ENCODE measurements around the gene MTMR4. TPM values are rescaled to one million over a fixed set of nuclear protein-coding genes. Genes with fewer than 3 reads are reported as not detected.

Gene MTMR4
- total RNA-seq, 1 experiment from 2014 or later, result 79.4 TPM

DNA sequence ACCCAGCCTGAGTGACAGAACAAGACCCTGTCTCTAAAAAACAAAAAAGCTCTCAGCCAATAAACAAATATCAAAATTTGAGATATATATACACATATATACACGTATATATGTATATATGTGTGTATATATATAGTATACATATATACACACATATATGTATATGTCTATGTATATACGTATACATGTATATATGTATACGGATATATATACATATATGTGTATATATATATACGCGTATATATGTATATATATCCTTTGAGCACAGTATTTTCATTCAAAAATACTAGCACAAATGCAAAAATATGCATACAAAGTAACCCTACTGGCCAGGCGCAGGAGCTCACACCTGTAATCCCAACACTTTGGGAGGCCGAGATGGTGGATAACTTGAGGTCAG lies 13.0 kb downstream of the MTMR4 start:
- intact Hi-C loops (cut with micrococcal nuclease; ENCODE audit: unreplicated experiment), result no loop called here
- DNase-seq (ENCODE audit: low spot score), result no peak
- CTCF ChIA-PET, result no interaction called here
- H3K36me3 ChIP-seq (ENCODE audit: insufficient read depth, low read length, poor library complexity, severe bottlenecking), result peaks cover 80% of the 10 kb centered on the region
- H3K27me3 ChIP-seq (replicated peaks; ENCODE audit: insufficient read depth, low read depth, low read length, poor library complexity), result no peaks in the 10 kb centered on the region
- no peaks in the 10 kb centered on the region for H3K9me3 ChIP-seq (ENCODE audit: low read depth, low read length, poor library complexity, severe bottlenecking)
- POLR2A ChIA-PET (ENCODE audit: low non-redundant PET), result no interaction called here
- no peak overlapping the region for H3K27ac ChIP-seq (ENCODE audit: low read depth, low read length, poor library complexity, severe bottlenecking)
- TF ChIP-seq, protein P1, sequence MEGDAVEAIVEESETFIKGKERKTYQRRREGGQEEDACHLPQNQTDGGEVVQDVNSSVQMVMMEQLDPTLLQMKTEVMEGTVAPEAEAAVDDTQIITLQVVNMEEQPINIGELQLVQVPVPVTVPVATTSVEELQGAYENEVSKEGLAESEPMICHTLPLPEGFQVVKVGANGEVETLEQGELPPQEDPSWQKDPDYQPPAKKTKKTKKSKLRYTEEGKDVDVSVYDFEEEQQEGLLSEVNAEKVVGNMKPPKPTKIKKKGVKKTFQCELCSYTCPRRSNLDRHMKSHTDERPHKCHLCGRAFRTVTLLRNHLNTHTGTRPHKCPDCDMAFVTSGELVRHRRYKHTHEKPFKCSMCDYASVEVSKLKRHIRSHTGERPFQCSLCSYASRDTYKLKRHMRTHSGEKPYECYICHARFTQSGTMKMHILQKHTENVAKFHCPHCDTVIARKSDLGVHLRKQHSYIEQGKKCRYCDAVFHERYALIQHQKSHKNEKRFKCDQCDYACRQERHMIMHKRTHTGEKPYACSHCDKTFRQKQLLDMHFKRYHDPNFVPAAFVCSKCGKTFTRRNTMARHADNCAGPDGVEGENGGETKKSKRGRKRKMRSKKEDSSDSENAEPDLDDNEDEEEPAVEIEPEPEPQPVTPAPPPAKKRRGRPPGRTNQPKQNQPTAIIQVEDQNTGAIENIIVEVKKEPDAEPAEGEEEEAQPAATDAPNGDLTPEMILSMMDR (conservative IDR thresholded peaks at IDR 0.05; ENCODE audit: low read depth, low read length), result no peak
- no peak for TF ChIP-seq EZH2 (IDR thresholded peaks at IDR 0.05; ENCODE audit: borderline replicate concordance, low read depth, low read length, poor library complexity, severe bottlenecking)
- BruUV-seq (replicated peaks), result no TSS peak
- H3K4me3 ChIP-seq (ENCODE audit: low read depth, low read length, poor library complexity, severe bottlenecking), result no peak overlapping the region
- no peaks in the 10 kb centered on the region for H3K4me1 ChIP-seq (ENCODE audit: insufficient read depth, low read length, poor library complexity, severe bottlenecking)

GRCh38 chr17:58498177-58498828 lies 16.1 kb downstream of the MTMR4 start:
- no TSS peak for BruUV-seq (replicated peaks)
- intact Hi-C loops (cut with micrococcal nuclease; ENCODE audit: unreplicated experiment), result no loop called here
- TF ChIP-seq, protein P1 (conservative IDR thresholded peaks at IDR 0.05; ENCODE audit: low read depth, low read length), result no peak
- TF ChIP-seq EZH2 (IDR thresholded peaks at IDR 0.05; ENCODE audit: borderline replicate concordance, low read depth, low read length, poor library complexity, severe bottlenecking), result no peak
- peaks cover 81% of the 10 kb centered on the region for H3K36me3 ChIP-seq (ENCODE audit: insufficient read depth, low read length, poor library complexity, severe bottlenecking)
- H3K27me3 ChIP-seq (replicated peaks; ENCODE audit: insufficient read depth, low read depth, low read length, poor library complexity), result no peaks in the 10 kb centered on the region
- no peak overlapping the region for H3K4me3 ChIP-seq (ENCODE audit: low read depth, low read length, poor library complexity, severe bottlenecking)
- ChIA-PET CTCF (no interaction called here), POLR2A (ENCODE audit: low non-redundant PET) (no interaction called here)
- no peak overlapping the region for H3K27ac ChIP-seq (ENCODE audit: low read depth, low read length, poor library complexity, severe bottlenecking)
- no peak for DNase-seq (ENCODE audit: low spot score)
- H3K4me1 ChIP-seq (ENCODE audit: insufficient read depth, low read length, poor library complexity, severe bottlenecking), result no peaks in the 10 kb centered on the region
- no peaks in the 10 kb centered on the region for H3K9me3 ChIP-seq (ENCODE audit: low read depth, low read length, poor library complexity, severe bottlenecking)

- POLR2A ChIA-PET (ENCODE audit: low non-redundant PET), result no interaction called here
Observed at GRCh38 chr17:58493506-58493905, 20.9 kb downstream of the MTMR4 start.

More at GRCh38 chr17:58493506-58493905, 20.9 kb downstream of the MTMR4 start:
- CTCF ChIA-PET, result no interaction called here
- no peak overlapping the region for H3K27ac ChIP-seq (ENCODE audit: low read depth, low read length, poor library complexity, severe bottlenecking)
- no TSS peak for BruUV-seq (replicated peaks)
- DNase-seq (ENCODE audit: low spot score), result no peak
- H3K4me3 ChIP-seq (ENCODE audit: low read depth, low read length, poor library complexity, severe bottlenecking), result no peak overlapping the region
- no peak for TF ChIP-seq EZH2 (IDR thresholded peaks at IDR 0.05; ENCODE audit: borderline replicate concordance, low read depth, low read length, poor library complexity, severe bottlenecking)
- intact Hi-C loops (cut with micrococcal nuclease; ENCODE audit: unreplicated experiment), result no loop called here
- H3K27me3 ChIP-seq (replicated peaks; ENCODE audit: insufficient read depth, low read depth, low read length, poor library complexity), result no peaks in the 10 kb centered on the region
- peaks cover 90% of the 10 kb centered on the region for H3K36me3 ChIP-seq (ENCODE audit: insufficient read depth, low read length, poor library complexity, severe bottlenecking)
- H3K9me3 ChIP-seq (ENCODE audit: low read depth, low read length, poor library complexity, severe bottlenecking), result no peaks in the 10 kb centered on the region
- no peaks in the 10 kb centered on the region for H3K4me1 ChIP-seq (ENCODE audit: insufficient read depth, low read length, poor library complexity, severe bottlenecking)
